ENCODE measurements around the gene KRTAP10-8.
"Not testable (repeated sequence)": the region's sequence is repeated elsewhere in the genome, so short reads cannot be mapped to it uniquely, and the experiment has no call there.

The KRTAP10-8 gene

GRCh38 chr21:44646366-44647221 is 34.7 kb downstream of the KRTAP10-8 start, which contains the start of gene KRTAP10-11:
KRTAP10-11 (plus strand) TSS chr21:44646414; CDS start chr21:44646459, 45 bp downstream.
- DNase-seq (ENCODE audit: low read depth), result not testable (repeated sequence)

GRCh38 chr21:44647222-44647552 is 35.3 kb downstream of the KRTAP10-8 start:
- DNase-seq (ENCODE audit: low read depth), result no peak

- no peak for DNase-seq (ENCODE audit: low read depth)
These were observed 36.9 kb downstream of the KRTAP10-8 start for GRCh38 chr21:44648557-44649311.

- no peak for DNase-seq (ENCODE audit: low read depth)
These were observed 37.7 kb downstream of the KRTAP10-8 start for GRCh38 chr21:44649521-44650100.

GRCh38 chr21:44650265-44650972 is 38.5 kb downstream of the KRTAP10-8 start:
- DNase-seq (ENCODE audit: low read depth), result no peak

- no peak for DNase-seq (ENCODE audit: low read depth)
These were observed 39.2 kb downstream of the KRTAP10-8 start for GRCh38 chr21:44650973-44651675.

GRCh38 chr21:44653123-44653522 is 41.2 kb downstream of the KRTAP10-8 start:
- no peak for DNase-seq (ENCODE audit: low read depth)

- DNase-seq (ENCODE audit: low read depth), result no peak
These were observed 42.0 kb downstream of the KRTAP10-8 start for GRCh38 chr21:44653656-44654575.

GRCh38 chr21:44654576-44655175 is 42.8 kb downstream of the KRTAP10-8 start, which contains the start of gene KRTAP12-4:
KRTAP12-4 (minus strand) TSS chr21:44654659; CDS start chr21:44654614, 45 bp downstream.
- no peak for DNase-seq (ENCODE audit: low read depth)

GRCh38 chr21:44656868-44657267 is 45.0 kb downstream of the KRTAP10-8 start:
- no peak for DNase-seq (ENCODE audit: low read depth)

- DNase-seq (ENCODE audit: low read depth), result no peak
These were observed 46.0 kb downstream of the KRTAP10-8 start, which contains the start of gene KRTAP12-3 for GRCh38 chr21:44657635-44658540. KRTAP12-3 (plus strand) TSS chr21:44657932; CDS start chr21:44657980, 48 bp downstream.

- no peak for DNase-seq (ENCODE audit: low read depth)
These were observed 46.6 kb downstream of the KRTAP10-8 start for GRCh38 chr21:44658541-44658910.

- no peak for DNase-seq (ENCODE audit: low read depth)
These were observed 47.2 kb downstream of the KRTAP10-8 start for GRCh38 chr21:44658913-44659595.

GRCh38 chr21:44661567-44661966 is 49.7 kb downstream of the KRTAP10-8 start:
- DNase-seq (ENCODE audit: low read depth), result not testable (repeated sequence)
